A549 (cell line): Measurements from ENCODE around the gene ZNF428. TPM values are rescaled to one million over a fixed set of nuclear protein-coding genes. Genes with fewer than 3 reads are reported as not detected.
"Not testable (repeated sequence)": the region's sequence is repeated elsewhere in the genome, so short reads cannot be mapped to it uniquely, and the experiment has no call there.

Experiments used
- ATAC-seq, 2 experiments: fragments of 200-7000 bp in 1 of 2; fragments of >200 bp in 1 of 2; cut with Nextera tagmentation in 1 of 2; cut with Tn5 transposase in 1 of 2; 3 replicates each; pipeline versions ENCODE4 v1.8.0 to v1.9.1; 2018 to 2020; ENCODE audit warnings: mild to moderate bottlenecking in 1 of 2, moderate library complexity in 1 of 2
- CTCF ChIA-PET: fragments of 300-600 bp; sonication (Branson Sonifier 250); formaldehyde crosslinking; extraction: SDS; loops from one replicate; lab custom pipeline; 2021; ENCODE audit warnings: antibody characterized with exemption, inconsistent platforms; lab: Yijun Ruan, JAX
- POLR2A ChIA-PET: fragments of 350-600 bp; formaldehyde crosslinking; extraction: SDS; loops from one replicate; lab custom pipeline; 2021; ENCODE audit warnings: antibody characterized with exemption, inconsistent platforms; lab: Yijun Ruan, JAX
- DNase-seq, 2 experiments: peaks; one replicate each; pipeline versions ENCODE4 v3.0.0 to v3.0.0-alpha.2; 2011 to 2016; ENCODE audit warnings: low read depth in 1 of 2, low spot score in 1 of 2
- FAIRE-seq: peaks from 2 replicates; lab custom pipeline; 2011; peaks lifted over from hg19 to GRCh38; lab: Jason Lieb, UNC
- H3K27ac ChIP-seq, 2 experiments: fragments of >200 bp; sonication (Bioruptor Twin); formaldehyde crosslinking; 3 replicates each; pipeline ENCODE4 v1.5.1; 2016 to 2017
- H3K4me1 ChIP-seq: fragments of >200 bp; sonication (Bioruptor Twin); formaldehyde crosslinking; 3 replicates; pipeline ENCODE4 v1.6.1; 2016
- H3K4me2 ChIP-seq: fragments of >200 bp; sonication (Bioruptor Twin); formaldehyde crosslinking; 3 replicates; pipeline ENCODE4 v1.6.1; 2016
- H3K4me3 ChIP-seq: fragments of >200 bp; sonication (Bioruptor Twin); formaldehyde crosslinking; 3 replicates; pipeline ENCODE4 v1.5.1; 2016
- H3K9me3 ChIP-seq: fragments of >200 bp; sonication (Bioruptor Twin); formaldehyde crosslinking; 3 replicates; pipeline ENCODE4 v1.6.1; 2016
- BCL3 ChIP-seq: fragments of >200 bp; sonication (Bioruptor Twin); formaldehyde crosslinking; IDR thresholded peaks from 3 replicates; pipeline ENCODE4 v1.6.1; 2016
- CBX8 ChIP-seq: fragments of 200-600 bp; sonication (generic); IDR thresholded peaks from 2 replicates; pipeline ENCODE4 v1.6.1; 2016
- CEBPB ChIP-seq, 2 experiments: fragments of >200 bp in 1 of 2; sonication (Bioruptor Twin) in 1 of 2; formaldehyde crosslinking in 1 of 2; IDR thresholded peaks; 2 replicates each; pipeline ENCODE4 v1.6.1; 2012 to 2016
- CHD2 ChIP-seq: fragments of 150-350 bp; IDR thresholded peaks from 2 replicates; pipeline ENCODE4 v1.6.1; 2014; ENCODE audit warnings: low read length; ENCODE audit not compliant: partially characterized antibody
- HEYL ChIP-seq: fragments of 250-450 bp; sonication (Bioruptor Pico); IDR thresholded peaks from 2 replicates; pipeline ENCODE4 v1.8.0; 2021; ENCODE audit warnings: mild to moderate bottlenecking, moderate library complexity
- HMGXB4 ChIP-seq: fragments of 250-450 bp; sonication (Bioruptor Pico); IDR thresholded peaks from 2 replicates; pipeline ENCODE4 v1.5.0; 2021; ENCODE audit warnings: mild to moderate bottlenecking, moderate library complexity, borderline replicate concordance
- HOXA7 ChIP-seq: fragments of 250-450 bp; sonication (Bioruptor Pico); IDR thresholded peaks from 2 replicates; pipeline ENCODE4 v1.5.0; 2020; ENCODE audit warnings: mild to moderate bottlenecking, moderate library complexity
- HOXB13 ChIP-seq: fragments of 250-450 bp; sonication (Bioruptor Pico); IDR thresholded peaks from 2 replicates; pipeline ENCODE4 v1.5.0; 2020; ENCODE audit warnings: low read depth, mild to moderate bottlenecking, moderate library complexity
- JUN ChIP-seq, 2 experiments: fragments of >200 bp; sonication (Bioruptor Twin); formaldehyde crosslinking; IDR thresholded peaks; 2 replicates in 1 of 2; 3 replicates in 1 of 2; pipeline ENCODE4 v1.6.1; 2016 to 2017
- JUNB ChIP-seq: fragments of >200 bp; sonication (Bioruptor Twin); formaldehyde crosslinking; IDR thresholded peaks from 2 replicates; pipeline ENCODE4 v1.6.1; 2016
- MAZ ChIP-seq: fragments of 150-350 bp; IDR thresholded peaks from 2 replicates; pipeline ENCODE4 v1.6.1; 2014; ENCODE audit warnings: antibody characterized with exemption, low read depth, low read length, borderline replicate concordance
- MYC ChIP-seq: IDR thresholded peaks from 2 replicates; pipeline ENCODE4 v1.6.1; 2012; ENCODE audit warnings: mild to moderate bottlenecking, inconsistent platforms, low read length, improper control_type of control experiment, borderline replicate concordance
- NFE2L2 ChIP-seq: fragments of 150-350 bp; conservative IDR thresholded peaks from 2 replicates; pipeline ENCODE4 v1.6.1; 2014; ENCODE audit warnings: low read length
- PHF8 ChIP-seq: fragments of 200-600 bp; sonication (generic); IDR thresholded peaks from 2 replicates; pipeline ENCODE4 v1.6.1; 2016; ENCODE audit warnings: low read depth, mild to moderate bottlenecking, antibody characterized with exemption, moderate library complexity, borderline replicate concordance
- REST ChIP-seq: fragments of 200-600 bp; sonication (generic); IDR thresholded peaks from 2 replicates; pipeline ENCODE4 v1.6.1; 2016; ENCODE audit warnings: antibody characterized with exemption, mild to moderate bottlenecking, moderate library complexity
- RFX5 ChIP-seq: fragments of 450-650 bp; IDR thresholded peaks from 2 replicates; pipeline ENCODE4 v1.7.1; 2014; ENCODE audit warnings: antibody characterized with exemption, mild to moderate bottlenecking, moderate library complexity
- RNF2 ChIP-seq: fragments of 200-600 bp; sonication (generic); IDR thresholded peaks from 2 replicates; pipeline ENCODE4 v1.6.1; 2016; ENCODE audit warnings: low read depth, mild to moderate bottlenecking, antibody characterized with exemption, moderate library complexity, borderline replicate concordance
- SREBF2 ChIP-seq: fragments of 450-650 bp; IDR thresholded peaks from 2 replicates; pipeline ENCODE4 v1.6.1; 2014; ENCODE audit warnings: mild to moderate bottlenecking, moderate library complexity
- TFCP2L1 ChIP-seq: fragments of 250-450 bp; sonication (Bioruptor Pico); IDR thresholded peaks from 2 replicates; pipeline ENCODE4 v1.5.0; 2021; ENCODE audit warnings: mild to moderate bottlenecking
- USF2 ChIP-seq: fragments of 450-650 bp; IDR thresholded peaks from 2 replicates; pipeline ENCODE4 v1.6.1; 2014; ENCODE audit warnings: antibody characterized with exemption
- ZNF302 ChIP-seq: fragments of 250-450 bp; sonication (Bioruptor Pico); IDR thresholded peaks from 2 replicates; pipeline ENCODE4 v1.9.0; 2021; ENCODE audit warnings: inconsistent platforms, mild to moderate bottlenecking, moderate library complexity
- WGBS: methylation state at CpG from one replicate; pipeline ENCODE4 v1.1.6; 2017; ENCODE audit errors: missing lambda C conversion rate; 5-methylcytosine and 5-hydroxymethylcytosine counted together
- polyA plus RNA-seq, 4 experiments: library from polyadenylated mRNA; depleted of rRNA in 3 of 4; stranded (reverse); fragments of >200 nt; fragmentation: RNase III in 1 of 4; extraction: RNeasy Plus Mini Kit Qiagen cat#74134 plus additional on column Dnase treatment in 1 of 4; gene quantifications; 2 replicates in 3 of 4; 3 replicates in 1 of 4; pipeline ENCODE4 v1.2.3, GENCODE V29; 2011 to 2017

Gene ZNF428
- polyA plus RNA-seq, 2 of the 4 experiments (the other 2 are of a cell fraction), result 22.9 to 52.4 TPM

GRCh38 chr19:43638214-43638994 lies 19.0 kb upstream of the ZNF428 start:
- ATAC-seq (no peak; a peak in 1 of 6 replicates), DNase-seq (no peak), FAIRE-seq (no peak)
- H3K9me3 ChIP-seq, result no peaks in the 10 kb centered on the region
- TF ChIP-seq HEYL (CRISPR knock-in tag), result no peak
- no peak for TF ChIP-seq HOXB13
- TF ChIP-seq PHF8, result no peak
- no peak for TF ChIP-seq HOXA7 (CRISPR knock-in tag)
- TF ChIP-seq HMGXB4 (CRISPR knock-in tag), result no peak
- TF ChIP-seq USF2, result no peak
- TF ChIP-seq RFX5, result no peak
- TF ChIP-seq BCL3, result no peak
- no peak for TF ChIP-seq CBX8
- TF ChIP-seq JUNB, result no peak
- no peak for TF ChIP-seq TFCP2L1
- no peak for TF ChIP-seq REST
- no peak for TF ChIP-seq MAZ
- TF ChIP-seq JUN (IDR thresholded peaks at IDR 0.05), result no peak
- TF ChIP-seq NFE2L2, result no peak
- no peak for TF ChIP-seq CHD2
- TF ChIP-seq RNF2, result no peak
- TF ChIP-seq CEBPB (IDR thresholded peaks at IDR 0.05), result no peak
- peak overlapping the region; percentile 100 for H3K4me2 ChIP-seq
- peaks cover 30% of the 10 kb centered on the region for H3K4me1 ChIP-seq
- WGBS, result 83% methylated on average over 13 of the region's 13 CpGs
- POLR2A ChIA-PET, result no interaction called here
- CTCF ChIA-PET, result interaction anchor here (0.8 to 2.0 kb wide), 4 partner anchors 12 to 44 kb away, joined by 3 to 9 read pairs (median 4); no protein-coding TSS in a partner anchor
- H3K27ac ChIP-seq, result no peak overlapping the region
- no peak overlapping the region; the same call in 2 of the 3 replicates for H3K4me3 ChIP-seq

GRCh38 chr19:43636121-43636683 lies 16.8 kb upstream of the ZNF428 start:
- Histone ChIP-seq H3K9me3 (no peaks in the 10 kb centered on the region), H3K4me2 (no peak overlapping the region), H3K4me1 (peaks cover 30% of the 10 kb centered on the region), H3K4me3 (no peak overlapping the region), H3K27ac (peak overlapping the region in 1 of 2 experiments; percentile 68; a peak in 3 of 6 replicates)
- WGBS, result 70% methylated on average over 14 of the region's 14 CpGs
- ChIA-PET POLR2A (no interaction called here), CTCF (interaction anchor here (2.0 kb wide), 1 partner anchor 16 kb away, joined by 9 read pairs; no protein-coding TSS in a partner anchor)
- ATAC-seq (no peak), FAIRE-seq (no peak), DNase-seq (no peak)
- TF ChIP-seq ZNF302 (CRISPR knock-in tag) (no peak), SREBF2 (no peak), MYC (no peak)

- Histone ChIP-seq H3K4me2 (peak overlapping the region; percentile 14; the same call in 1 of the 3 replicates), H3K27ac (peak overlapping the region in 1 of 2 experiments; percentile 68; a peak in 3 of 6 replicates), H3K4me1 (peaks cover 30% of the 10 kb centered on the region)
- WGBS, result 64% methylated on average over 2 of the region's 2 CpGs
- ATAC-seq, FAIRE-seq, POLR2A ChIA-PET, H3K9me3 ChIP-seq, DNase-seq, H3K4me3 ChIP-seq: not testable (repeated sequence)
- CTCF ChIA-PET, result interaction anchor here (1.4 kb wide), 1 partner anchor 17 kb away, joined by 5 read pairs; no protein-coding TSS in a partner anchor
Measured at GRCh38 chr19:43635561-43635940, 16.1 kb upstream of the ZNF428 start.
